Astrocyte (in vitro differentiated cells and primary cell): ENCODE data around the gene ALK. TPM values are rescaled to one million over a fixed set of nuclear protein-coding genes. Genes with fewer than 3 reads are reported as not detected.
A peak's percentile ranks its signal among the peaks of the same experiment; 100 is the strongest.

ENCODE experiments used
- DNase-seq: peaks from one replicate; pipeline ENCODE4 v3.0.0-alpha.2; 2010; ENCODE audit warnings: low read depth
- FAIRE-seq: peaks from 2 replicates; lab custom pipeline; 2011; peaks lifted over from hg19 to GRCh38; lab: Jason Lieb, UNC
- H2AFZ ChIP-seq: 2 replicates; pipeline ENCODE4 v1.6.0; 2012; ENCODE audit warnings: low read depth, low read length, inconsistent platforms
- H3K27ac ChIP-seq: 2 replicates; pipeline ENCODE4 v1.5.1; 2011; ENCODE audit warnings: low read depth, low read length, inconsistent platforms
- H3K27me3 ChIP-seq: 2 replicates; pipeline ENCODE4 v1.6.0; 2011; ENCODE audit warnings: low read length, inconsistent platforms; ENCODE audit not compliant: insufficient read depth
- H3K36me3 ChIP-seq: 2 replicates; pipeline ENCODE4 v1.5.1; 2011; ENCODE audit warnings: low read length, inconsistent platforms; ENCODE audit not compliant: insufficient read depth
- H3K4me1 ChIP-seq: 2 replicates; pipeline ENCODE4 v1.5.1; 2011; ENCODE audit warnings: low read length, inconsistent platforms; ENCODE audit not compliant: insufficient read depth
- H3K4me2 ChIP-seq: 2 replicates; pipeline ENCODE4 v1.6.0; 2012; ENCODE audit warnings: low read length, inconsistent platforms
- H3K4me3 ChIP-seq: 2 replicates; pipeline ENCODE4 v1.5.1; 2011; ENCODE audit warnings: low read depth, mild to moderate bottlenecking, low read length, inconsistent platforms; ENCODE audit not compliant: insufficient read depth
- H3K79me2 ChIP-seq: 2 replicates; pipeline ENCODE4 v1.6.0; 2012; ENCODE audit warnings: mild to moderate bottlenecking, low read length, inconsistent platforms; ENCODE audit not compliant: insufficient read depth
- H3K9ac ChIP-seq: 2 replicates; pipeline ENCODE4 v1.6.0; 2012; ENCODE audit warnings: mild to moderate bottlenecking, low read length, inconsistent platforms
- H3K9me3 ChIP-seq: 2 replicates; pipeline ENCODE4 v1.5.1; 2012; ENCODE audit warnings: low read depth, mild to moderate bottlenecking, low read length, inconsistent platforms; ENCODE audit not compliant: insufficient read depth
- H4K20me1 ChIP-seq: 2 replicates; pipeline ENCODE4 v1.6.0; 2012; ENCODE audit warnings: low read length, inconsistent platforms; ENCODE audit not compliant: insufficient read depth
- H3K27ac Mint-ChIP-seq: one replicate; pipeline ENCODE4 v1.8.0; 2021; ENCODE audit warnings: mild to moderate bottlenecking, mixed read lengths; ENCODE audit not compliant: unreplicated experiment
- H3K27me3 Mint-ChIP-seq: one replicate; pipeline ENCODE4 v1.8.0; 2021; ENCODE audit warnings: low read depth, mixed read lengths; ENCODE audit not compliant: unreplicated experiment
- H3K36me3 Mint-ChIP-seq: one replicate; pipeline ENCODE4 v1.8.0; 2021; ENCODE audit warnings: low read depth, mixed read lengths; ENCODE audit not compliant: unreplicated experiment
- H3K4me1 Mint-ChIP-seq: one replicate; pipeline ENCODE4 v1.8.0; 2021; ENCODE audit warnings: low read depth, mixed read lengths; ENCODE audit not compliant: unreplicated experiment
- H3K4me3 Mint-ChIP-seq: one replicate; pipeline ENCODE4 v1.8.0; 2021; ENCODE audit warnings: mild to moderate bottlenecking, moderate library complexity, mixed read lengths; ENCODE audit not compliant: unreplicated experiment
- H3K9me3 Mint-ChIP-seq: one replicate; pipeline ENCODE4 v1.8.0; 2021; ENCODE audit warnings: mild to moderate bottlenecking, mixed read lengths; ENCODE audit not compliant: unreplicated experiment
- CTCF ChIP-seq: IDR thresholded peaks from 2 replicates; pipeline ENCODE4 v1.5.1; 2011; ENCODE audit warnings: low read depth, mild to moderate bottlenecking, inconsistent platforms, low read length, moderate library complexity; ENCODE audit not compliant: insufficient read depth
- EZH2 ChIP-seq: IDR thresholded peaks from 2 replicates; pipeline ENCODE4 v1.6.1; 2012; ENCODE audit warnings: mild to moderate bottlenecking, low read length, inconsistent platforms; ENCODE audit not compliant: insufficient read depth
- total RNA-seq: library from RNA; stranded (reverse); gene quantifications from 2 replicates; pipeline ENCODE4 v1.2.1, GENCODE V29; 2021

ALK gene
- total RNA-seq, 1 donor from 2014 or later, result 0.16 TPM

DNA sequence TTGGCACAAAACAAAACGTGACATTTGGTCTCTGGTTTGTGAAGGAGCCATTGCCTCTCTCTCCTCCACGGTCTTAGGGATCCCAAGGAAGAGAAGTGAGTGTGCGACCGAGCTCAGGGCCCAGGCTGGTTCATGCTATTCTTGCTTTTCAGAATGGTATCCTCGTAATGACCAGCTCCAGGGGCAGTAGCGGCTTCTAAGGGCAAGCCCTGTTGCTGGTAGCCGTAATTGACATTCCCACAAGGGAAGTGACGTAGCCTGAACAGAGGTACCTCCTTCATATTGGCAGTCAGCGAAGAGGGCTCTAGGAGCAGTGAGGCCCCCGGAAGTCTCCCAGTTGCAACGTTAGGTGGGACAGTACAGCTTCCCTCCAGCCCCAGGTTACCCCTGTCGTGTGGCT is 728.3 kb downstream of the ALK start:
- Histone ChIP-seq H4K20me1 (no peaks in the 10 kb centered on the region), H3K4me2 (no peak overlapping the region), H3K9ac (no peak overlapping the region), H3K79me2 (no peaks in the 10 kb centered on the region), H3K27me3 (no peaks in the 10 kb centered on the region), H3K4me1 (peaks cover 11% of the 10 kb centered on the region), H3K36me3 (no peaks in the 10 kb centered on the region), H3K4me3 (no peak overlapping the region), H2AFZ (no peak overlapping the region), H3K27ac (no peak overlapping the region), H3K9me3 (no peaks in the 10 kb centered on the region)
- no peak overlapping the region for H3K4me3 Mint-ChIP-seq
- TF ChIP-seq CTCF (no peak), EZH2 (no peak)
- FAIRE-seq (no peak), DNase-seq (no peak)
- H3K27me3 Mint-ChIP-seq, result no peaks in the 10 kb centered on the region
- H3K27ac Mint-ChIP-seq, result no peak overlapping the region
- H3K9me3 Mint-ChIP-seq, result no peaks in the 10 kb centered on the region
- peaks cover 2% of the 10 kb centered on the region for H3K36me3 Mint-ChIP-seq
- peaks cover 2% of the 10 kb centered on the region for H3K4me1 Mint-ChIP-seq

GRCh38 chr2:29192526-29192925 is 728.9 kb downstream of the ALK start:
- Histone ChIP-seq H3K9me3 (no peaks in the 10 kb centered on the region), H3K9ac (no peak overlapping the region), H3K27me3 (no peaks in the 10 kb centered on the region), H3K4me1 (peaks cover 11% of the 10 kb centered on the region), H4K20me1 (no peaks in the 10 kb centered on the region), H3K79me2 (no peaks in the 10 kb centered on the region), H2AFZ (no peak overlapping the region), H3K4me3 (no peak overlapping the region), H3K4me2 (peak overlapping the region; percentile 9), H3K36me3 (no peaks in the 10 kb centered on the region), H3K27ac (no peak overlapping the region)
- Mint-ChIP-seq H3K4me1 (peaks cover 2% of the 10 kb centered on the region), H3K4me3 (no peak overlapping the region), H3K36me3 (peaks cover 7% of the 10 kb centered on the region), H3K9me3 (peaks cover 3% of the 10 kb centered on the region), H3K27ac (no peak overlapping the region), H3K27me3 (no peaks in the 10 kb centered on the region)
- peak; percentile 72 for DNase-seq
- TF ChIP-seq CTCF, result no peak
- TF ChIP-seq EZH2, result no peak
- peak; percentile 26 for FAIRE-seq

DNA sequence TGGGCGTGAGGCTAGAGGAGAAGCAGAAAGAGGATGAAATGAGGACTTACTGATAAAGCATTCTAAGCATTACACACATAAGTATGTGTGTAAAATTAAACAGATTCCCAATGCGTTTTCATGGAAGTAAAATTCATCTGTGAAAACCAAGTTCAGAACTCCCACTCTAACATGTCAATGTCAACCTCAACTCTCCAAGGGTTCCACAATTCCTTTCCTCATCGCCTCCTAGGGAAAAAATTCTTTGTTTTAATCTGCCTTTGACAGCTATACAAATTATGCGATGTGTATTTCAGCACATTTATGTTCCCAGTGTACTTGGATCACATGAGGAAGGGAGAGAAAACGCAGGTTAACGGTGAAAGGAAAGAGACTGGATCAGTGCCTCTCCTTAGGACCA is 729.6 kb downstream of the ALK start:
- Mint-ChIP-seq H3K36me3 (peaks cover 9% of the 10 kb centered on the region), H3K4me1 (peaks cover 2% of the 10 kb centered on the region), H3K4me3 (no peak overlapping the region), H3K27me3 (no peaks in the 10 kb centered on the region), H3K27ac (no peak overlapping the region), H3K9me3 (peaks cover 8% of the 10 kb centered on the region)
- Histone ChIP-seq H3K4me3 (no peak overlapping the region), H3K4me1 (peaks cover 11% of the 10 kb centered on the region), H3K36me3 (no peaks in the 10 kb centered on the region), H3K27me3 (no peaks in the 10 kb centered on the region), H3K9ac (no peak overlapping the region), H2AFZ (no peak overlapping the region), H3K79me2 (no peaks in the 10 kb centered on the region), H4K20me1 (no peaks in the 10 kb centered on the region), H3K27ac (no peak overlapping the region), H3K4me2 (no peak overlapping the region), H3K9me3 (no peaks in the 10 kb centered on the region)
- DNase-seq (no peak), FAIRE-seq (no peak)
- no peak for TF ChIP-seq CTCF
- TF ChIP-seq EZH2, result no peak
